SK-N-SH (cell line): ENCODE results near the gene TRIM10. TPM values are rescaled to one million over a fixed set of nuclear protein-coding genes. Genes with fewer than 3 reads are reported as not detected.

Experiments
- CTCF ChIA-PET: fragments of 300-600, 350-600 bp; formaldehyde crosslinking; extraction: SDS; loops from one replicate; lab custom pipeline; 2021; lab: Yijun Ruan, JAX
- POLR2A ChIA-PET: fragments of 350-600 bp; sonication (Branson Sonifier 250); formaldehyde crosslinking; extraction: SDS; loops from one replicate; lab custom pipeline; 2020; ENCODE audit warnings: antibody characterized with exemption, inconsistent platforms; lab: Yijun Ruan, JAX
- DNase-seq: peaks from one replicate; pipeline ENCODE4 v3.0.0; 2012
- H2AFZ ChIP-seq: fragments of 200-600 bp; sonication (generic); 2 replicates; pipeline ENCODE4 v1.8.1; 2016; ENCODE audit warnings: antibody characterized with exemption, mild to moderate bottlenecking, low read depth
- H3F3A ChIP-seq: fragments of 200-600 bp; sonication (generic); replicated peaks from 2 replicates; pipeline ENCODE3; 2016; ENCODE audit warnings: antibody characterized with exemption, mild to moderate bottlenecking; ENCODE audit not compliant: insufficient read depth
- H3K27ac ChIP-seq, 2 experiments: fragments of 200-500 bp in 1 of 2; fragments of 200-600 bp in 1 of 2; sonication (Bioruptor generic) in 1 of 2; sonication (generic), shearing (Covaris generic) in 1 of 2; 2 replicates each; pipeline versions ENCODE4 v1.5.1 to v1.6.1; 2014 to 2016; ENCODE audit warnings: low read depth in 2 of 2, inconsistent platforms in 1 of 2, low read length in 1 of 2, mild to moderate bottlenecking in 1 of 2, mixed read lengths in 1 of 2
- H3K27me3 ChIP-seq: fragments of 200-600 bp; sonication (generic), shearing (Covaris generic); 2 replicates; pipeline ENCODE4 v1.6.1; 2016; ENCODE audit warnings: mixed run types; ENCODE audit not compliant: insufficient read depth
- H3K36me3 ChIP-seq, 2 experiments: fragments of 200-500 bp in 1 of 2; fragments of 200-600 bp in 1 of 2; sonication (Bioruptor generic) in 1 of 2; sonication (generic) in 1 of 2; replicated peaks in 1 of 2; 2 replicates each; pipeline versions ENCODE3 to v1.5.1; 2014 to 2016; ENCODE audit warnings: low read length in 1 of 2, mild to moderate bottlenecking in 1 of 2; ENCODE audit not compliant: insufficient read depth in 2 of 2, control insufficient read depth in 1 of 2
- H3K4me1 ChIP-seq, 2 experiments: fragments of 200-500 bp in 1 of 2; fragments of 200-600 bp in 1 of 2; sonication (Bioruptor generic) in 1 of 2; sonication (generic), shearing (Covaris generic) in 1 of 2; 2 replicates each; pipeline versions ENCODE4 v1.5.1 to v1.6.1; 2014 to 2016; ENCODE audit warnings: low read depth in 1 of 2, low read length in 1 of 2, mixed run types in 1 of 2; ENCODE audit not compliant: insufficient read depth in 2 of 2, control insufficient read depth in 1 of 2
- H3K4me2 ChIP-seq: fragments of 200-600 bp; sonication (generic), shearing (Covaris generic); 2 replicates; pipeline ENCODE4 v1.6.1; 2017; ENCODE audit warnings: mixed run types
- H3K4me3 ChIP-seq, 2 experiments: fragments of 200-500 bp in 1 of 2; fragments of 200-600 bp in 1 of 2; sonication (Bioruptor generic) in 1 of 2; sonication (generic), shearing (Covaris generic) in 1 of 2; 2 replicates each; pipeline versions ENCODE4 v1.5.1 to v1.8.1; 2014 to 2016; ENCODE audit warnings: low read depth in 2 of 2, inconsistent platforms in 1 of 2, low read length in 1 of 2, mild to moderate bottlenecking in 1 of 2, mixed read lengths in 1 of 2, moderate library complexity in 1 of 2
- H3K79me2 ChIP-seq: fragments of 200-600 bp; sonication (generic); 2 replicates; pipeline ENCODE4 v1.8.1; 2017; ENCODE audit warnings: mild to moderate bottlenecking; ENCODE audit not compliant: insufficient read depth
- H3K9ac ChIP-seq: fragments of 200-600 bp; sonication (generic); 2 replicates; pipeline ENCODE4 v1.6.1; 2017; ENCODE audit warnings: mixed run types
- H3K9me2 ChIP-seq: fragments of 200-600 bp; sonication (generic); 2 replicates; pipeline ENCODE4 v1.6.1; 2017; ENCODE audit warnings: mixed run types
- H3K9me3 ChIP-seq: fragments of 200-600 bp; sonication (generic); 2 replicates; pipeline ENCODE4 v1.6.1; 2017; ENCODE audit warnings: mixed run types, mild to moderate bottlenecking, moderate library complexity
- H4K20me1 ChIP-seq: fragments of 200-600 bp; sonication (generic); 2 replicates; pipeline ENCODE4 v1.6.1; 2017; ENCODE audit warnings: mild to moderate bottlenecking, mixed run types; ENCODE audit not compliant: insufficient read depth
- EZH2phosphoT487 ChIP-seq: fragments of 200-600 bp; sonication (generic); IDR thresholded peaks from 2 replicates; pipeline ENCODE4 v1.6.1; 2017; ENCODE audit warnings: low read depth, mixed run types, mild to moderate bottlenecking, antibody characterized with exemption, moderate library complexity, borderline replicate concordance
- FOSL2 ChIP-seq: IDR thresholded peaks from 2 replicates; pipeline ENCODE4 v1.4.0; 2012; ENCODE audit warnings: low read depth, mild to moderate bottlenecking, moderate library complexity, borderline replicate concordance
- FOXJ3 ChIP-seq: sonication (generic); formaldehyde crosslinking; IDR thresholded peaks from 2 replicates; pipeline ENCODE4 v1.5.1; 2020; ENCODE audit warnings: mild to moderate bottlenecking, missing genetic modification reagents
- FOXM1 ChIP-seq: IDR thresholded peaks from 2 replicates; pipeline ENCODE4 v1.4.0; 2012; ENCODE audit warnings: low read depth, mild to moderate bottlenecking
- GABPA ChIP-seq: IDR thresholded peaks from 2 replicates; pipeline ENCODE4 v1.4.0; 2012; ENCODE audit warnings: low read depth, mild to moderate bottlenecking
- IRF3 ChIP-seq: fragments of 150-350 bp; IDR thresholded peaks from 2 replicates; pipeline ENCODE4 v1.6.1; 2016; ENCODE audit warnings: mild to moderate bottlenecking, low read depth, low read length
- MEF2A ChIP-seq: IDR thresholded peaks from 2 replicates; pipeline ENCODE4 v1.4.0; 2012; ENCODE audit warnings: low read depth, borderline replicate concordance
- MXI1 ChIP-seq: IDR thresholded peaks from 2 replicates; pipeline ENCODE4 v1.6.1; 2012; ENCODE audit warnings: mild to moderate bottlenecking, low read depth, low read length, improper control_type of control experiment
- NRF1 ChIP-seq: IDR thresholded peaks from 2 replicates; pipeline ENCODE4 v1.6.1; 2012; ENCODE audit warnings: low read depth, mild to moderate bottlenecking, low read length
- PBX3 ChIP-seq: IDR thresholded peaks from 2 replicates; pipeline ENCODE4; 2012
- RAD21 ChIP-seq: IDR thresholded peaks from 2 replicates; pipeline ENCODE4 v1.6.1; 2012; ENCODE audit warnings: mild to moderate bottlenecking, low read length
- RFX5 ChIP-seq: IDR thresholded peaks from 2 replicates; pipeline ENCODE4 v1.6.1; 2012; ENCODE audit warnings: mild to moderate bottlenecking, improper control_type of control experiment, low read length
- SIN3A ChIP-seq: IDR thresholded peaks from 2 replicates; pipeline ENCODE4 v1.6.1; 2012; ENCODE audit warnings: low read depth, mild to moderate bottlenecking, low read length, moderate library complexity, borderline replicate concordance
- SMC3 ChIP-seq: IDR thresholded peaks from 2 replicates; pipeline ENCODE4 v1.6.1; 2012; ENCODE audit warnings: low read depth, low read length, improper control_type of control experiment
- TAF1 ChIP-seq: IDR thresholded peaks from 2 replicates; pipeline ENCODE4 v1.6.1; 2012; ENCODE audit warnings: low read depth, mild to moderate bottlenecking, low read length, moderate library complexity, borderline replicate concordance
- TCF12 ChIP-seq: IDR thresholded peaks from 2 replicates; pipeline ENCODE4 v1.4.0; 2012
- USF1 ChIP-seq: IDR thresholded peaks from 2 replicates; pipeline ENCODE4 v1.4.0; 2012; ENCODE audit warnings: low read depth, borderline replicate concordance
- USF2 ChIP-seq: fragments of 150-350 bp; IDR thresholded peaks from 2 replicates; pipeline ENCODE4 v1.6.1; 2017; ENCODE audit warnings: antibody characterized with exemption, low read length, low read depth, borderline replicate concordance
- ZBTB33 ChIP-seq: IDR thresholded peaks from 2 replicates; pipeline ENCODE4 v1.4.0; 2012; ENCODE audit warnings: low read depth, borderline replicate concordance
- WGBS: methylation state at CpG from one replicate; pipeline ENCODE4 v1.1.6; 2017; ENCODE audit warnings: low lambda C conversion rate; 5-methylcytosine and 5-hydroxymethylcytosine counted together
- polyA plus RNA-seq, 3 experiments: library from polyadenylated mRNA; depleted of rRNA; stranded (reverse); fragments of >200 nt; gene quantifications; 2 replicates each; pipeline ENCODE4 v1.2.3, GENCODE V29; 2012

The TRIM10 gene
- polyA plus RNA-seq, 1 of the 3 experiments (the other 2 are of a cell fraction), result not detected

- TF ChIP-seq IRF3, result no peak
- TF ChIP-seq NRF1, result no peak
- TF ChIP-seq TCF12, result no peak
- no peak for TF ChIP-seq USF2
- TF ChIP-seq SIN3A, result no peak
- no peak for TF ChIP-seq GABPA
- TF ChIP-seq PBX3, result no peak
- TF ChIP-seq SMC3, result no peak
- TF ChIP-seq EZH2phosphoT487, result no peak
- no peak for TF ChIP-seq USF1
- TF ChIP-seq, all 33 proteins: peak for 0
- Histone ChIP-seq H3K4me1 (no peaks in the 10 kb centered on the region), H3K36me3 (peaks cover 8 to 36% of the 10 kb centered on the region in 2 experiments), H2AFZ (no peak overlapping the region), H3K9me2 (no peaks in the 10 kb centered on the region), H3K4me3 (no peak overlapping the region), H3K27ac (no peak overlapping the region), H4K20me1 (no peaks in the 10 kb centered on the region), H3K9me3 (peaks cover 7% of the 10 kb centered on the region; the same call in 1 of the 2 replicates), H3K4me2 (no peak overlapping the region), H3K27me3 (no peaks in the 10 kb centered on the region), H3F3A (no peaks in the 10 kb centered on the region), H3K9ac (no peak overlapping the region), H3K79me2 (no peaks in the 10 kb centered on the region)
- CTCF ChIA-PET, result interaction anchor here (0.8 to 1.2 kb wide), 2 partner anchors 81 to 212 kb away, joined by 3 to 4 read pairs; no protein-coding TSS in a partner anchor
- POLR2A ChIA-PET, result no interaction called here
- no peak for DNase-seq
- WGBS, result 90% methylated on average over 5 of the region's 5 CpGs
Measured at GRCh38 chr6:30184417-30185031, 23.5 kb upstream of the TRIM10 start.

- Histone ChIP-seq H3K9me3 (peaks cover 10% of the 10 kb centered on the region; the same call in 1 of the 2 replicates), H3K4me2 (no peak overlapping the region), H3K9me2 (no peaks in the 10 kb centered on the region), H3K27ac (no peak overlapping the region), H2AFZ (no peak overlapping the region), H3K9ac (no peak overlapping the region), H4K20me1 (no peaks in the 10 kb centered on the region), H3K4me3 (no peak overlapping the region), H3K27me3 (peaks cover 7% of the 10 kb centered on the region), H3K36me3 (peaks cover 0 to 4% of the 10 kb centered on the region in 2 experiments), H3K4me1 (no peaks in the 10 kb centered on the region), H3K79me2 (no peaks in the 10 kb centered on the region), H3F3A (no peaks in the 10 kb centered on the region)
- 4% methylated on average over 1 of the region's 1 CpG for WGBS
- no peak for DNase-seq
- CTCF ChIA-PET, result no interaction called here
- POLR2A ChIA-PET, result no interaction called here
- no peak for TF ChIP-seq FOSL2
- TF ChIP-seq RAD21, result no peak
- TF ChIP-seq EZH2phosphoT487, result no peak
- TF ChIP-seq MEF2A, result no peak
- no peak for TF ChIP-seq RFX5
- TF ChIP-seq ZBTB33, result no peak
- TF ChIP-seq FOXM1, result no peak
- TF ChIP-seq TAF1, result no peak
- TF ChIP-seq FOXJ3 (CRISPR knock-in tag), result no peak
- no peak for TF ChIP-seq MXI1
- TF ChIP-seq PBX3, result no peak
Measured at GRCh38 chr6:30180145-30180544, 19.1 kb upstream of the TRIM10 start.
